Sigmoid colon (tissue), 3 donors: ENCODE results near the gene CDHR5.

Source experiments
- CTCF ChIP-seq, 4 experiments: fragments of 450-650 bp in 3 of 4; fragments of 200-600 bp in 1 of 4; IDR thresholded peaks; one replicate each; pipeline ENCODE4 v1.5.1; 2016 to 2019; ENCODE audit warnings: antibody characterized with exemption in 4 of 4, mild to moderate bottlenecking in 3 of 4, moderate library complexity in 2 of 4
- POLR2A ChIP-seq, 2 donors: fragments of 450-650 bp; IDR thresholded peaks; one replicate each; pipeline ENCODE4 v1.6.1; 2016; ENCODE audit warnings: antibody characterized with exemption in 2 of 2, mild to moderate bottlenecking in 2 of 2, moderate library complexity in 2 of 2

GRCh38 chr11:575996-576768 is 48.6 kb downstream of the CDHR5 start, which contains the start of gene PHRF1:
- peak; percentile 28 to 36 for TF ChIP-seq POLR2A (IDR thresholded peaks at IDR 0.05)
- no peak for TF ChIP-seq CTCF (IDR thresholded peaks at IDR 0.05)
